AG04450 (cell line): ENCODE results near the gene JAML. TPM values are rescaled to one million over a fixed set of nuclear protein-coding genes. Genes with fewer than 3 reads are reported as not detected.

ENCODE experiments used
- CTCF ChIA-PET: fragments of 300-600, 350-600 bp; formaldehyde crosslinking; extraction: SDS; loops from one replicate; lab custom pipeline; 2022; ENCODE audit warnings: antibody characterized with exemption, inconsistent platforms; lab: Charles Lee
- POLR2A ChIA-PET: fragments of 350-600 bp; formaldehyde crosslinking; extraction: SDS; loops from one replicate; lab custom pipeline; 2021; ENCODE audit warnings: antibody characterized with exemption, inconsistent platforms; lab: Yijun Ruan, JAX
- DNase-seq: peaks from one replicate; pipeline ENCODE4 v3.0.0-alpha.2; 2011; ENCODE audit warnings: low read depth, low spot score
- H3K27ac ChIP-seq: one replicate; pipeline ENCODE4 v1.5.1; 2012; ENCODE audit warnings: low read depth, low read length, control low read depth
- H3K27me3 ChIP-seq: one replicate; pipeline ENCODE4 v1.6.0; 2012; ENCODE audit warnings: low read length; ENCODE audit not compliant: control insufficient read depth, insufficient read depth
- H3K4me3 ChIP-seq: 2 replicates; pipeline ENCODE4 v1.5.1; 2011; ENCODE audit warnings: mild to moderate bottlenecking, low read depth, low read length, control low read depth
- H3K9me3 ChIP-seq: 2 replicates; pipeline ENCODE4 v1.5.1; 2012; ENCODE audit warnings: low read length; ENCODE audit not compliant: control insufficient read depth, insufficient read depth
- CTCF ChIP-seq: IDR thresholded peaks from 2 replicates; pipeline ENCODE4 v1.5.1; 2011; ENCODE audit warnings: low read depth, low read length, control low read depth, inconsistent platforms
- polyA plus RNA-seq: library from polyadenylated mRNA; depleted of rRNA; stranded (reverse); fragments of >200 nt; gene quantifications from 2 replicates; pipeline ENCODE4 v1.2.3, GENCODE V29; 2011

The JAML gene
- polyA plus RNA-seq, 1 experiment, result not detected

- POLR2A ChIA-PET, result no interaction called here
- no peak overlapping the region for H3K27ac ChIP-seq
- TF ChIP-seq CTCF, result no peak
- no peak overlapping the region for H3K4me3 ChIP-seq
- H3K9me3 ChIP-seq, result no peaks in the 10 kb centered on the region
- peaks cover 10% of the 10 kb centered on the region for H3K27me3 ChIP-seq
- DNase-seq, result no peak
- CTCF ChIA-PET, result interaction anchor here (0.7 kb wide), 1 partner anchor 88 kb away, joined by 3 read pairs; no protein-coding TSS in a partner anchor
Observed at GRCh38 chr11:118259138-118259537, 34.3 kb upstream of the JAML start.

- Histone ChIP-seq H3K4me3 (no peak overlapping the region), H3K27me3 (peaks cover 4% of the 10 kb centered on the region), H3K27ac (no peak overlapping the region), H3K9me3 (no peaks in the 10 kb centered on the region)
- DNase-seq, result no peak
- CTCF ChIA-PET, result no interaction called here
- POLR2A ChIA-PET, result no interaction called here
- TF ChIP-seq CTCF, result peak; percentile 13; the same call in 1 of the 2 replicates
Observed at GRCh38 chr11:118258410-118258809, 33.6 kb upstream of the JAML start.

GRCh38 chr11:118252688-118253087, 27.9 kb upstream of the JAML start:
- DNase-seq, result no peak
- no peaks in the 10 kb centered on the region for H3K27me3 ChIP-seq
- no peaks in the 10 kb centered on the region; the same call in 1 of the 2 replicates for H3K9me3 ChIP-seq
- TF ChIP-seq CTCF, result no peak
- H3K27ac ChIP-seq, result no peak overlapping the region
- H3K4me3 ChIP-seq, result no peak overlapping the region
- CTCF ChIA-PET, result interaction anchor here (0.8 kb wide), 1 partner anchor 54 kb away, joined by 3 read pairs; no protein-coding TSS in a partner anchor
- POLR2A ChIA-PET, result no interaction called here

- ChIA-PET POLR2A (no interaction called here), CTCF (interaction anchor here (0.8 kb wide), 1 partner anchor 53 kb away, joined by 3 read pairs; no protein-coding TSS in a partner anchor)
- no peaks in the 10 kb centered on the region; the same call in 1 of the 2 replicates for H3K9me3 ChIP-seq
- H3K4me3 ChIP-seq, result peak within 1 kb of the TSS; percentile 81
- no peaks in the 10 kb centered on the region for H3K27me3 ChIP-seq
- no peak for TF ChIP-seq CTCF
- H3K27ac ChIP-seq, result no peak within 1 kb of the TSS
- DNase-seq, result no peak
Observed at GRCh38 chr11:118251858-118252652, 27.2 kb upstream of the JAML start, which contains the start of gene MPZL3. MPZL3 (minus strand) TSS chr11:118252365; CDS start chr11:118252294, 71 bp downstream.

- H3K9me3 ChIP-seq, result no peaks in the 10 kb centered on the region; the same call in 1 of the 2 replicates
- no peak for TF ChIP-seq CTCF
- ChIA-PET POLR2A (no interaction called here), CTCF (no interaction called here)
- H3K27ac ChIP-seq, result no peak overlapping the region
- H3K27me3 ChIP-seq, result peaks cover 4% of the 10 kb centered on the region
- no peak overlapping the region for H3K4me3 ChIP-seq
- no peak for DNase-seq
Observed at GRCh38 chr11:118247041-118247440, 22.2 kb upstream of the JAML start.
